Gastroesophageal sphincter (tissue), 3 donors: ENCODE data around the gene PCDH20.

Experiments
- CTCF ChIP-seq, 4 experiments: fragments of 200-600 bp in 2 of 4; fragments of 450-650 bp in 2 of 4; sonication (generic) in 1 of 4; IDR thresholded peaks; one replicate each; pipeline ENCODE4 v1.5.1; 2017 to 2019; ENCODE audit warnings: antibody characterized with exemption in 4 of 4, mild to moderate bottlenecking in 2 of 4, moderate library complexity in 2 of 4
- EP300 ChIP-seq: sonication (generic); formaldehyde crosslinking; IDR thresholded peaks from one replicate; pipeline ENCODE4 v1.6.1; 2017; ENCODE audit warnings: antibody characterized with exemption, mild to moderate bottlenecking
- POLR2A ChIP-seq, 2 donors: fragments of 450-650 bp; IDR thresholded peaks; one replicate each; pipeline ENCODE4 v1.6.1; 2017; ENCODE audit warnings: antibody characterized with exemption in 2 of 2, mild to moderate bottlenecking in 2 of 2, moderate library complexity in 1 of 2
- POLR2AphosphoS5 ChIP-seq: sonication (generic); formaldehyde crosslinking; IDR thresholded peaks from one replicate; pipeline ENCODE4 v1.6.1; 2017; ENCODE audit warnings: antibody characterized with exemption

- TF ChIP-seq CTCF (IDR thresholded peaks at IDR 0.05), result no peak
- TF ChIP-seq EP300, result no peak
- TF ChIP-seq POLR2AphosphoS5, result no peak
- TF ChIP-seq POLR2A (IDR thresholded peaks at IDR 0.05), result no peak
Observed at GRCh38 chr13:61463024-61463423, 47.4 kb upstream of the PCDH20 start.
